HG03025 (cell line): ENCODE results near the gene CS.
A peak's percentile ranks its signal among the peaks of the same experiment; 100 is the strongest.
"Not testable (repeated sequence)": the region's sequence is repeated elsewhere in the genome, so short reads cannot be mapped to it uniquely, and the experiment has no call there.

Source experiments
- ATAC-seq: cut with Tn5 transposase; IDR thresholded peaks from one replicate; pipeline ENCODE4 v1.9.1; 2021; ENCODE audit warnings: mild to moderate bottlenecking, moderate library complexity; ENCODE audit not compliant: unreplicated experiment, low FRiP score

Gene CS

GRCh38 chr12:56321610-56322009 is 21.5 kb upstream of the CS start:
- not testable (repeated sequence) for ATAC-seq

DNA sequence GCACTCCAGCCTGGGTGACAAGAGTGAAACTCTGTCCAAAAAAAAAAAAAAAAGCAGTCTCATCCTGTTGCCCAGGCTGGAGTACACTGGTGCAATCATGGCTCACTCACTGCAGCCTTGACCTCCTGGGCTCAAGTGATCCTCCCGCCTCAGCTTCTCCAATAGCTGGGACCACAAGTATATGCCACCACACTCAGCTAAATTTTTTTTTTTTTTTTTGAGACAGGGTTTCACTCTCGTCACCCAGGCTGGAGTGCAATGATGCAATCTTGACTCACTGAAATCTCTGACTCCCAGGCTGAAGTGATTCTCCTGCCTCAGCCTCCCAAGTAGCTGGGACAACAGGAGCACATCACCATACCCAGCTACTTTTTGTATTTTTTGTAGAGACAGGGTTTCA is 20.9 kb upstream of the CS start:
- ATAC-seq, result no peak

DNA sequence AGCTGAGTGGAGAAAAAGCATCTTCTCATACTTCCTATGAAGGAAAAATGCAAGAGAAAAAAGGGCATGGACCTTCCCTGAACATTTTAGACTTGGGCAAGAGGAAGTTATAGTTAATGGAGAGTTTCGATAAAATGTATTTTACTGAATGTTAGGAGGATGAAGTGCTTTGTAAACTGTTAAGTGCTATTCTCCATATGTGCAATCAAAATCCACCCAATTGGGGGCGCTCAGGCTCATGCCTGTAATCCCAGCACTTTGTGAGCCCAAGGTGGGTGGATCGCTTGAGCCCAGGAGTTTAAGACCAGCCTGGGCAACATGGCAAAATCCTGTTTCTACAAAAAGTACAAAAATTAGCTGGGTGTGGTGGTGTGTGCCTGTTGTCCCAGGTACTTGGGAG is 17.5 kb upstream of the CS start:
- ATAC-seq, result no peak

DNA sequence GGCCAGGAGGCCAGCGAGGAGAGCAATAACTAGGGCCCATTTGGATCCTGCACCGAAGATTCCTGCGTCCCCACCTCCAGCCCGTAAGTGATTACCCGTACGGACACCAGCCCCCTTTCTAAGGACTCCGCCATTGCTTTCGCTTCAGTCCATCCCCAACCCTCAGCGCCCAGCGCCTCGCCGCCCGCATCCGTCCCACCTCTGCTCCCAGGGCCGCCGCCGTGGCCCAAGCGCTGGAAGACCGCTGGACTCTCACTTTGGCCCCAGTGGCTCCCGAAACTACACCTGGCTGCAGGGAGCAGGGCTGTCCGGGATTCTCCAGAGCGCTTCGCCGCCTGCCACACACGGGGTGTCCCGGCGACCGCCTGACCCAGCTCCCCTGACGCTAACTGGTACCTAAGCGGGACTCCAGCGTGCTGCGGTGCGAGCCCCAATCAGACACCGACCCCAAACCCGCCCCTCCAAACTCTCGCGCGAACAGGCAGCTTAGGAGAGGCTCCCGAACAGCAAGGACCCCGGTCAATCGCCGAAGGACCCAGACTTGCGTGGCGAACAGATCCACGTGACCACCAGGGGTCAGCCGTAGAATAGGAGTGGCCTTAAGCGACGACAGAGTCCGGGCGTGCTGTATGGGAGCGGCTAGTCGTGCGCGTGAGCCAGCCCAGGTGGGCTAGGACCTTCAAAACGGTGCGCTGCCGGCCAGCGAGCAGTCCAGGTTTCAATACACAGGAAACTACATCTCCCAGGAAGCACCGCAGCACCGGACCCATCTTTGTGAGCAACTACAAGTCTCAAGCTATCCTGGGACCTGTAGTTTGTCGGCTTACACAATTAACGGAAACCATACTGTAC is 15.7 kb upstream of the CS start, which contains the start of gene CNPY2:
CNPY2 (minus strand) TSS at position 367 of the 852 bp plus-strand sequence. CDS start 771 bp downstream, outside the sequence.
- ATAC-seq, result peak; percentile 83

DNA sequence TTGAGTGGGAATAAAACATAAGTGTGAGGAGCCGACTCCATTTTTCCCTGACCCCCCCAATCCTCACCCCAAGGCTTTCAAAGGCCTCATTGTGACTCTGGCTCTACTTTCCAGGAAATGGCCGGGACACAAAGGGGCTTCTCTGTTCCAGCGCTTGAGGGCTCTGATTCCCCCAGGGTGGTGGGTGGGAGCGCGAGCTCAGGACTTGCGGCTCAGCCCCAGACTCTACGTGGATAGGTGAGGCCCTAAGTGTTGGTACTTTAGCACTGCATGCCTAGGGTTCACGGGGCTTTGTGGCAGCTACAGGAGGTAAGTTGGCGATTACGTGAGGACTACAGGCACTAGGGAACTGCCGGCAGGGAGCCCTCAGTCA is 15.1 kb upstream of the CS start:
- no peak for ATAC-seq

- no peak for ATAC-seq
Measured at GRCh38 chr12:56311003-56311402, 10.9 kb upstream of the CS start.

DNA sequence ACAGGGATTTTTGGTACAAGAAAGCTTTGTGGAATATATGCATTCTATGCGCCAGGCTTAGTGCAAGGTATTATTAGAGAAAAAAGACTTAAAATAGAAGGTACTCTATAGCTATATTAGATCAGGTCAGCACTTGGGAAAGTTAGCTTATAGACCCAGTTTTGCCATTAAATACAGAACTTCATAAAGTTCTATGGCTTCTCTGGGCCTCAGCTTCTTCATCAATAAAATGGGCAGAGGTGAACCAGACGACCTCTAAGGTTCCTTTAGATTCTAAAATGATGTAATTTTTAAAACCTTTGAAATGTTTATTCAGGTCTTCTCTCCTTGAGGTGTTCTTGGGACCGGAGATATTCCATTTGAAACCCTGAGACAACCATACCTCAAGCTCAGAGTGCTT is 8.6 kb upstream of the CS start:
- no peak for ATAC-seq

- no peak for ATAC-seq
Measured at GRCh38 chr12:56307221-56307965, 7.3 kb upstream of the CS start.

- ATAC-seq, result no peak
Measured at GRCh38 chr12:56304872-56305590, 4.9 kb upstream of the CS start.

- ATAC-seq, result no peak
Measured at GRCh38 chr12:56304276-56304675, 4.1 kb upstream of the CS start.

DNA sequence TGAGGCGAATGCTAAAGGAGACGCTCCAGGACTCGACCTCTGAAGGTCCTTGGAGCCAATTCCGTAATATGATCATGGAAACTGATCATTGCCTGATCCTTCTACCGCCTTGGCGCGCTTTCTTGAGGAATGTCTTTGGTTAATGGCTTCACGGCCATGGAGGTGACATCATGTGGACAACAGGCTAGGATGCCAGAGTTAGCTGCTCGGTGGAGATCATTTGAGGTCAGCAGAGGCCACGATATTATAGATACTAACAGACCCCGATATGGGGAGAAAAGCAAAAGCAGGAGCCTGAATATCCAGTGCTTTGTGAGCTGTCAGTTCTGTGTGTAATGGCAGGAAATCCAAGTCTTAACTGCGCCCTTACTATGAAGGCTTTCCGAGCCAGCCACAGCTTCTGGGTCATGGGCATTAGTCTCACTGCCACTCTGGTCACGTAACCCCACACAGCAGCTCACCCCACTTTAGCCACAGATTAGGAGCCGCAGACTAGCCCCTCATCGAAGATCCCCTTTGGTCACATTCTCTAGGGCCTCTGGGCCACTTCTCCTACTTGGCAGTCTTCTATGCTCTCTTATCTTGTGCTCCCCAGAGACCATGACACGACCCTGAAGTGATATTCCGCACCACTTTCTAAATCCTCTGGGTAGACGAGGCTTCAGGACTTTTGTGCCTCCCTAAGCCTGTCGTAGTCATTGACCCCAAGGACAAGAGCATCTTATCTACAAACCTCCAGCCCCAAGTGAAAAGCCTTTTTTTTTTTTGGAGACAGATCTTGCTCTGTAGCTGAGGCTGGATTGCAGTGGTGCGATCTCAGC is 724 bp upstream of the CS start:
- ATAC-seq, result no peak

DNA sequence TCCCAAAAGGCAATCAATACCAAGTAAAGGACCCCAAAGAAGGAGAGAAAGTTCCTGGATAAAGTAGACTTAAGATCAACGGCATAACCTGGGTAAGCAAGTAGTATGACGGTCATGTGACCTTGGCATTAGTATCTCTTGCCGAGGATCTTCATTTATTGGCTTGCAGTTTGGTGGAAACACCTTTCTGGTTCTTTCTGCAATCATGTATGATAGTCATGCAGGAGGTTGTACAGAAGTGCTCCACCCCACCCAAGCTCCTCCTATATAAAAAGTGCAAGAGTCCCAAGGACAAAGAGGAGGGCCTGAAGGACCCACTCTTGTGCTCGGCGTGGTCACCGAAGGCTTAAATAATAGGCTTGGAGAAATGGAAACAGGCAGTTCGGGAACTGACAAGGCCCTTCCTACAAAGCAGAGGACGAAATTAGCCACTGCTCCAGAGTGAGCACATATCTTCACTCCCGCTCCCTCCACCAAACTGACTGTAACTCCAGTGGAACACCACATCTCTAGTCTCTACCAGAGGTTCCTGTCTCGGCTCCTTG is 750 bp downstream of the CS start:
- ATAC-seq, result no peak

DNA sequence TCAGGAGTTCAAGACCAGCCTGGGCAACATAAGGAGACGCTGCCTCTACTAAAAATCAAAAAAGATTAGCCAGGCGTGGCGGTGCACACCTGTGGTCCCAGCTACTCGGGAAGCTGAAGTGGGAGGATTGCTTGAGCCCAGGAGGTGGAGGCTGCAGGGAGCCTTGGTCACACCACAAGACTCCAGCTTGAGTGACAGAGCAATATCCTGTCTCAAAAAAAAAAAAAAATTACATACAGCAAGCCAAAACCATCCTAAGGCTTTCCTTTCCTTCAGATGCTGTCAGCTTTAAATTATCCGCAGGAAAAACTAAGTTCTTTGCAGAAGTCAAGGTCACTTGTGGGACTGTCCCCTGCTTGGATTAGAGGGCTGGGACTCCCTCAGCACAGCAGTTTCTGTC is 1.3 kb downstream of the CS start:
- ATAC-seq, result no peak

DNA sequence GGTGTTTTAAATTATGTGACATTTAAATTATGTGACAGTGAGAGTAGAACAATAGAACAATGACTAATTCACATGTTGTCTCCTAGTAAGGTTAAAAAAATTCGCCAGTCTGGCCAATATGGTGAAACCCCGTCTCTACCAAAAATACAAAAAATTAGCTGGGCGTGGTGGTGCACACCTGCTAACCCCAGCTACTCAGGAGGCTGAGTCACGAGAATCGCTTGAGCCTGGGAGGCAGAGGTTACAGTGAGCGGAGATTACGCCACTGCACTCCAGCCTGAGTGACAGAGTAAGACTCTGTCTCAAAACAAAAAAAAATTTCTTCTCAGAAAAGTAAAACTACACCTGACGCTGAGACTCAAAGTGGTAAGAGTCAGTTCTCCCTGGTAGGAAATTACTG is 2.7 kb downstream of the CS start:
- no peak for ATAC-seq

DNA sequence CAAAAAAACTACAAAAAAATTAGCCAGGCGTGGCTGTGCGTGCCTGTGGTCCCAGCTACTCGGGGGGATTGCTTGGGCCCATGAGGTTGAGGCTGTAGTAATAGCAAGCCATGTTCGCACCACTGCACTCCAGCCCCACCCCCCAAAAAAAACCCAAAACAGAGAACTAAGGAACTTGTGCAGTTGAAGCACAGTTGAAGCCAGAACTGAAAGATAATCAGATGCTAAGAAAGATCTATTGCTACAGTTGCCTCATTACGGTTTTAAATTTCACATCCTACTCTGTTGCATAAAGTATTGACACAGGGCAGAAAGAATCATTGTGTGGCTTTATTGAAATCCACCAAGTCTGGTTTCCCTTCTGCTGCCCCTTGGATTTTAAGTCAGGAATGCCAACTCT is 3.8 kb downstream of the CS start:
- no peak for ATAC-seq

GRCh38 chr12:56293795-56294194 is 6.3 kb downstream of the CS start:
- ATAC-seq, result no peak

DNA sequence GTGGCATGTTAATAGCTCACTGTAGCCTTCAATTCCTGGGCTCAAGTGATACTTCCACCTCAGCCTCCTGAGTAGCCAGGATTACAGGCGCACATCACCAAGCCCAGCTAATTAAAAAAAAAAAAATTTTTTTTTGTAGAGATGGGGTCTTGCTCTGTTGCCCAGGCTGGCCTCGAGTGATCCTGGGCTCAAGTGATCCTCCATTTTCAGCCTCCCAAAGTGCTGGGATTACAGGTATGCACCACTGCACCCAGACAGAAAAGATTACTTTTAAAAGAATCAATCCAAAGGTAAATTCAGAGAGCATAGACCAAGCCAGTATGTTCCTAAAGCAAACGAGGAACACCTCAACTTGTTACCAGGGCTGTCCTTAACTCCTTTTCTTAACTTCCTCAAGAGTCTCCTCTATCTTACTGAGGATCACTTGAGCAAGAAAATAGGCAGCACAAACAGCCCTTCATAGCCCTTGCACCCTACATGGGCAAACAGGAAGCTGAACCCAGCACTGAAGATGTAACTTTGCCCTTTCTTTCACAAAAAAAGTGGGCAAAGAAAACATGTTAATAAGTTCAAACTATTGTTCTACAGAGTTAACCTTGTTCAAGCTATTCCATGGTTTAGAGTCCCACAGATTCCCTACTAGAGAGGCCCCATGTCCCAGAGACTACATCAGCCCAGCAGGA is 11.3 kb downstream of the CS start:
- ATAC-seq, result no peak

GRCh38 chr12:56286044-56286830 is 13.9 kb downstream of the CS start:
- ATAC-seq, result no peak

GRCh38 chr12:56284263-56284662 is 15.9 kb downstream of the CS start:
- ATAC-seq, result not testable (repeated sequence)
